GM12801 (cell line): Measurements from ENCODE around the gene SPINK8.

Experiments used
- TF ChIP-seq, protein P1 (sequence below): IDR thresholded peaks from one replicate; pipeline ENCODE4 v1.5.1; 2011; ENCODE audit warnings: control low read depth; ENCODE audit not compliant: insufficient read length; ENCODE audit errors: extremely low read depth

Gene SPINK8

DNA sequence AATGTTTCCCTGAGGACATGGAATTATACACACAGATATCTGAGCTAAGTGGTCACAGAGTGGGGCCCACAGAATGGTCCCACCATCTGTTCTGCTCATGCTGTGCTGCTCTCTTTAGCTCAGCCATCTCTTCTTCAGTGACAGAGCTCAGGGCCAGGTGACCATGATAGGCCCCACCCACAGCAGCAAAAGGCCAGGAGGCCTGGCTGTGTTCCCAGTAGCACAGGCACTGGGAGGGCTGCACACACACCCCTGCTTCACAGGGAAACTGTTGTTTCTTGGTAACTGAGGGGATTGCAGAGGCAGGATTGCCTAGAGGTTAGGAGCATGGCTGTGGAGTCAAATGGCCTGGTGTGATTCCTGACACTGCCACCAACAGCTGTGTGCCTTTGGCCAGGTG, 33.7 kb upstream of the SPINK8 start:
- TF ChIP-seq, protein P1, sequence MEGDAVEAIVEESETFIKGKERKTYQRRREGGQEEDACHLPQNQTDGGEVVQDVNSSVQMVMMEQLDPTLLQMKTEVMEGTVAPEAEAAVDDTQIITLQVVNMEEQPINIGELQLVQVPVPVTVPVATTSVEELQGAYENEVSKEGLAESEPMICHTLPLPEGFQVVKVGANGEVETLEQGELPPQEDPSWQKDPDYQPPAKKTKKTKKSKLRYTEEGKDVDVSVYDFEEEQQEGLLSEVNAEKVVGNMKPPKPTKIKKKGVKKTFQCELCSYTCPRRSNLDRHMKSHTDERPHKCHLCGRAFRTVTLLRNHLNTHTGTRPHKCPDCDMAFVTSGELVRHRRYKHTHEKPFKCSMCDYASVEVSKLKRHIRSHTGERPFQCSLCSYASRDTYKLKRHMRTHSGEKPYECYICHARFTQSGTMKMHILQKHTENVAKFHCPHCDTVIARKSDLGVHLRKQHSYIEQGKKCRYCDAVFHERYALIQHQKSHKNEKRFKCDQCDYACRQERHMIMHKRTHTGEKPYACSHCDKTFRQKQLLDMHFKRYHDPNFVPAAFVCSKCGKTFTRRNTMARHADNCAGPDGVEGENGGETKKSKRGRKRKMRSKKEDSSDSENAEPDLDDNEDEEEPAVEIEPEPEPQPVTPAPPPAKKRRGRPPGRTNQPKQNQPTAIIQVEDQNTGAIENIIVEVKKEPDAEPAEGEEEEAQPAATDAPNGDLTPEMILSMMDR, result no peak

- TF ChIP-seq, protein P1, result no peak
These were observed 31.4 kb upstream of the SPINK8 start for GRCh38 chr3:48364840-48365239.

GRCh38 chr3:48361928-48362327, 28.5 kb upstream of the SPINK8 start:
- TF ChIP-seq, protein P1, result no peak

DNA sequence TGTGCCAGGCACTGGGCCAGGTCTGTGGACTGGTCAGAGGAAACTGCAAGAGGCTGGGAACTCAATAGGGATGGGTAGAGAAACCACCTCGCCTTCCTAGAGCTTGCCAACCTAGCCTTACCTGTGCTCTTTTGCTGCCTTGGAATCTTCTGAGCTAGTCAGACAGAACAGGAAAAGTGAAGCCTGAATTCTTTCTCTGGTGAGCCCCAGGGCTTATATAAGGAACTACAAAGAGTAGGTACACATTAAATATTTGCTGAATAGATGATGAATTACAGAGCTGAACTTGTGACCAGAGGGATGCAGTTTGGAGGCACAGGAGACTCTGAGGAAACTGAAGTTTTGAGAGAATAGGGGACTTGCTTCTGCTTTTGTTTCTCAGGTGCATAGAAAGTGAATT, 23.0 kb upstream of the SPINK8 start:
- TF ChIP-seq, protein P1, result no peak

DNA sequence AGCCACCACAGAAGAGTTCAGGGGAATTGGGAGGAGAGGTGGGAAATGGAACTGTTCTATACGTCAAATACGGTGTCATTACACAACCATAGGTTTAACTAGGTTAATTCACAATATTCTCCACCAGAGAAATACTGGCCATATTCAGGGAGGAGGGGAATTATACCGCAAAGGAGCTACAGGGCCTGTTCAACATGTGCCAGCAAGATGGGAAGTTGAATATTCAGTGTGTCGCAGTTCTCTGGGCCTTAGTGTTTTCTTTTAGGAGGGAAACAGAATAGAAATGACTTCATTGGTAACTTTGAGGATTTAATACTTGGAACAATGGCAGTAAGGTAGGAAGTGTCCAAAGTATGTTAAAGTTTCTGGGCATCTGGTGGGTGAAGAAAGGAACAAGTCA, 20.5 kb upstream of the SPINK8 start:
- TF ChIP-seq, protein P1, result no peak

DNA sequence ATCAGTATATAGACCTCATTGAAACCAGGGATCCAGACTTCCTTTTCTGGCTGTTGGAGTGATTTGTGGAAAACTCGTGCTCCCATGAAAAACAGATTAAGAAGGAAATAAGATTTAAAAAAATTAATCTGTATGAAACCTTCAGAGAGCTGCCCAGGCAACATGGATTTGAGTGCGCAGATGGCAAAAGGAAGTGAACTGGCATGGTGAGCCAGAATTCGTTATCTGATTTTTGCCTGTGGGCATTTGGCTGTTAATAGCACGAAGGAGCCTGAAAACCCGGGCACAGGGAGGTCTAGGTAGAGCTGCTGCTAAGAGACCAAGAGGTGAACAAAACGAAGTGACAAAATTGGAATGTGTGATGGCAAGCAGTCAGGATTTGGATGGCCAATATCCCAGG, 19.1 kb upstream of the SPINK8 start:
- TF ChIP-seq, protein P1, result no peak

DNA sequence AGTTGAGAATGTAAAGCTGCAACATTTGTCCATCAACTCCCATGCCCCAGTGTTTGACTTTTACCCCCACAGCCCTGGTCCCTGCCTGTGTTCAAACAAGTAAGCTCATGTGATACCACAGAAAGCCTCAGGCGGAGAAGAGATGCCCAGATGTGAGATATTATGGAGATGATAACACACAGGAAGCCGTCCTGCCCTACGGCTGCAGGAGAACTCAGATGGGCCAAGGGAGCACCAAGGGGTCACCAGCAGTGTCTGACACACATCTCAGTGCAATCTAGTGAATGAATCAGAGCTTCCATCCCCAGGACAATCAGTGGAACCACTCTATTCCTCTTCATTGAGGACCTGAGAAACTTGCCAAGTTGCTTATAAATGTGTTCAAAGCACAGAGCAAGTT, 14.0 kb upstream of the SPINK8 start:
- TF ChIP-seq, protein P1, result no peak
